Measurements from ENCODE around the gene NEB. TPM values are rescaled to one million over a fixed set of nuclear protein-coding genes. Genes with fewer than 3 reads are reported as not detected.

Gene NEB
- total and polyA plus RNA-seq, 2 donors (not counting 1 experiment from before 2014, with no cell fraction given), result 3.6 to 4.6 TPM

GRCh38 chr2:151569167-151569566 is 165.1 kb downstream of the NEB start:
- TF ChIP-seq EZH2 (IDR thresholded peaks at IDR 0.05; ENCODE audit: borderline replicate concordance, insufficient read depth, low read depth, low read length, poor library complexity, severe bottlenecking), result no peak
- TF ChIP-seq CTCF (IDR thresholded peaks at IDR 0.05), result no peak
- H3K27me3 Mint-ChIP-seq, result no peaks in the 10 kb centered on the region
- no peak overlapping the region for H2AFZ ChIP-seq (ENCODE audit: insufficient read depth, low read depth, low read length, poor library complexity, severe bottlenecking)
- no peak overlapping the region for H3K4me2 ChIP-seq (replicated peaks; ENCODE audit: low read depth, low read length, poor library complexity, severe bottlenecking)
- no peaks in the 10 kb centered on the region for H3K9me3 Mint-ChIP-seq (ENCODE audit: insufficient read depth)
- WGBS (ENCODE audit: insufficient coverage), result 100% methylated on average over 6 of the region's 8 CpGs
- H3K27ac ChIP-seq (ENCODE audit: low read length in 2 of 2), result no peak overlapping the region
- no peak for DNase-seq
- H3K4me3 ChIP-seq (ENCODE audit: control extremely low read depth in 1 of 5, extremely low read depth in 1 of 5, insufficient read depth in 1 of 5, low read depth in 2 of 5, low read length in 4 of 5), result no peak overlapping the region
- ChIA-PET POLR2A (no interaction called here), CTCF (no interaction called here)
- H3K4me1 ChIP-seq (ENCODE audit: control insufficient read depth in 2 of 2, insufficient read depth in 2 of 2, low read length in 2 of 2), result no peaks in the 10 kb centered on the region
- no peaks in the 10 kb centered on the region for H3K79me2 ChIP-seq (ENCODE audit: control insufficient read depth, insufficient read depth, low read length)
- H3K36me3 ChIP-seq (replicated peaks in 1 of 2; ENCODE audit: control extremely low read depth in 1 of 2, control insufficient read depth in 1 of 2, extremely low read depth in 1 of 2, insufficient read depth in 2 of 2, low read length in 1 of 2), result peaks cover 0 to 2% of the 10 kb centered on the region in 2 experiments
- H3K27me3 ChIP-seq (replicated peaks in 1 of 4; ENCODE audit: control extremely low read depth in 1 of 4, control insufficient read depth in 3 of 4, insufficient read depth in 4 of 4, low read length in 3 of 4), result no peaks in the 10 kb centered on the region
- no peak overlapping the region for H3K9ac ChIP-seq (ENCODE audit: low read length)
- no peak overlapping the region for H3K4me3 Mint-ChIP-seq
- H3K9me3 ChIP-seq (ENCODE audit: control extremely low read depth in 1 of 3, control insufficient read depth in 2 of 3, insufficient read depth in 1 of 3, low read length in 2 of 3), result no peaks in the 10 kb centered on the region
- ATAC-seq (ENCODE audit: low read depth), result no peak
- H4K20me1 ChIP-seq (ENCODE audit: control insufficient read depth, insufficient read depth, low read length, poor library complexity, severe bottlenecking), result no peaks in the 10 kb centered on the region
- intact Hi-C loops (cut with micrococcal nuclease), result no loop called here
- no peaks in the 10 kb centered on the region for H3K4me1 Mint-ChIP-seq
- no peak overlapping the region for H3K27ac Mint-ChIP-seq

- ATAC-seq (ENCODE audit: low read depth), result no peak
- Histone ChIP-seq H2AFZ (ENCODE audit: insufficient read depth, low read depth, low read length, poor library complexity, severe bottlenecking) (no peak overlapping the region), H3K9me3 (ENCODE audit: control extremely low read depth in 1 of 3, control insufficient read depth in 2 of 3, insufficient read depth in 1 of 3, low read length in 2 of 3) (no peaks in the 10 kb centered on the region), H3K27me3 (replicated peaks in 1 of 4; ENCODE audit: control extremely low read depth in 1 of 4, control insufficient read depth in 3 of 4, insufficient read depth in 4 of 4, low read length in 3 of 4) (no peaks in the 10 kb centered on the region), H3K36me3 (replicated peaks in 1 of 2; ENCODE audit: control extremely low read depth in 1 of 2, control insufficient read depth in 1 of 2, extremely low read depth in 1 of 2, insufficient read depth in 2 of 2, low read length in 1 of 2) (peaks cover 0 to 2% of the 10 kb centered on the region in 2 experiments), H3K79me2 (ENCODE audit: control insufficient read depth, insufficient read depth, low read length) (no peaks in the 10 kb centered on the region), H4K20me1 (ENCODE audit: control insufficient read depth, insufficient read depth, low read length, poor library complexity, severe bottlenecking) (no peaks in the 10 kb centered on the region), H3K4me2 (replicated peaks; ENCODE audit: low read depth, low read length, poor library complexity, severe bottlenecking) (no peak overlapping the region), H3K4me3 (ENCODE audit: control extremely low read depth in 1 of 5, extremely low read depth in 1 of 5, insufficient read depth in 1 of 5, low read depth in 2 of 5, low read length in 4 of 5) (no peak overlapping the region), H3K9ac (ENCODE audit: low read length) (no peak overlapping the region), H3K4me1 (ENCODE audit: control insufficient read depth in 2 of 2, insufficient read depth in 2 of 2, low read length in 2 of 2) (no peaks in the 10 kb centered on the region), H3K27ac (ENCODE audit: low read length in 2 of 2) (no peak overlapping the region)
- TF ChIP-seq CTCF (IDR thresholded peaks at IDR 0.05) (no peak), EZH2 (IDR thresholded peaks at IDR 0.05; ENCODE audit: borderline replicate concordance, insufficient read depth, low read depth, low read length, poor library complexity, severe bottlenecking) (no peak)
- intact Hi-C loops (cut with micrococcal nuclease), result no loop called here
- ChIA-PET POLR2A (no interaction called here), CTCF (no interaction called here)
- no peak overlapping the region for H3K4me3 Mint-ChIP-seq
- no CpG with 5 or more reads among the region's 7 CpGs for WGBS (ENCODE audit: insufficient coverage)
- no peaks in the 10 kb centered on the region for H3K4me1 Mint-ChIP-seq
- H3K9me3 Mint-ChIP-seq (ENCODE audit: insufficient read depth), result no peaks in the 10 kb centered on the region
- H3K27me3 Mint-ChIP-seq, result no peaks in the 10 kb centered on the region
- no peak for DNase-seq
- no peak overlapping the region for H3K27ac Mint-ChIP-seq
Observed at GRCh38 chr2:151568501-151568900, 165.8 kb downstream of the NEB start.
